Type B pancreatic cell (in vitro differentiated cells): ENCODE results near the gene SNX19. TPM values are rescaled to one million over a fixed set of nuclear protein-coding genes. Genes with fewer than 3 reads are reported as not detected.
"Not testable (repeated sequence)": the region's sequence is repeated elsewhere in the genome, so short reads cannot be mapped to it uniquely, and the experiment has no call there.

ENCODE experiments used
- DNase-seq: peaks from one replicate; pipeline ENCODE4 v3.0.0; 2021; ENCODE audit warnings: mixed read lengths; ENCODE audit not compliant: unreplicated experiment; ENCODE audit errors: extremely low spot score
- H3K27ac Mint-ChIP-seq: 2 replicates; pipeline ENCODE4 v1.8.0; 2021; ENCODE audit warnings: mild to moderate bottlenecking, mixed read lengths
- H3K27me3 Mint-ChIP-seq: 2 replicates; pipeline ENCODE4 v1.8.0; 2021; ENCODE audit warnings: mixed read lengths
- H3K36me3 Mint-ChIP-seq: 2 replicates; pipeline ENCODE4 v1.8.0; 2021; ENCODE audit warnings: mixed read lengths
- H3K4me1 Mint-ChIP-seq: one replicate; pipeline ENCODE4 v1.8.0; 2021; ENCODE audit warnings: mixed read lengths; ENCODE audit not compliant: unreplicated experiment
- H3K4me3 Mint-ChIP-seq: 2 replicates; pipeline ENCODE4 v1.8.0; 2021; ENCODE audit warnings: mild to moderate bottlenecking, mixed read lengths
- H3K9me3 Mint-ChIP-seq: 2 replicates; pipeline ENCODE4 v1.8.0; 2021; ENCODE audit warnings: mixed read lengths
- CTCF ChIP-seq: fragments of 200-600 bp; sonication (generic); conservative IDR thresholded peaks from 2 replicates; pipeline ENCODE4 v1.5.0; 2021; ENCODE audit warnings: antibody characterized with exemption, mild to moderate bottlenecking
- total RNA-seq: library from RNA; stranded (reverse); gene quantifications from 2 replicates; pipeline ENCODE4 v1.2.1, GENCODE V29; 2021; ENCODE audit warnings: low replicate concordance

The SNX19 gene
- total RNA-seq, 1 donor from 2014 or later = 48.0 TPM

- H3K27ac Mint-ChIP-seq = no peak overlapping the region
- no peaks in the 10 kb centered on the region for H3K9me3 Mint-ChIP-seq
- no peak for DNase-seq
- H3K4me3 Mint-ChIP-seq = no peak overlapping the region
- peaks cover 6% of the 10 kb centered on the region for H3K27me3 Mint-ChIP-seq
- TF ChIP-seq CTCF = no peak
- H3K36me3 Mint-ChIP-seq = no peaks in the 10 kb centered on the region
- no peaks in the 10 kb centered on the region for H3K4me1 Mint-ChIP-seq
These were observed 30.8 kb upstream of the SNX19 start for GRCh38 chr11:130947058-130947457.

GRCh38 chr11:130945896-130946295 is 29.6 kb upstream of the SNX19 start:
- peaks cover 6% of the 10 kb centered on the region for H3K27me3 Mint-ChIP-seq
- no peaks in the 10 kb centered on the region for H3K4me1 Mint-ChIP-seq
- DNase-seq = no peak
- H3K4me3 Mint-ChIP-seq = no peak overlapping the region
- TF ChIP-seq CTCF = no peak
- no peaks in the 10 kb centered on the region for H3K9me3 Mint-ChIP-seq
- no peak overlapping the region for H3K27ac Mint-ChIP-seq
- H3K36me3 Mint-ChIP-seq = no peaks in the 10 kb centered on the region

- Mint-ChIP-seq H3K27ac (no peak overlapping the region), H3K9me3 (no peaks in the 10 kb centered on the region), H3K4me1 (no peaks in the 10 kb centered on the region), H3K36me3 (no peaks in the 10 kb centered on the region), H3K4me3 (no peak overlapping the region), H3K27me3 (peaks cover 6% of the 10 kb centered on the region)
- TF ChIP-seq CTCF = no peak
- DNase-seq = no peak
These were observed 24.4 kb upstream of the SNX19 start for GRCh38 chr11:130940706-130941105.

- Mint-ChIP-seq H3K4me3 (no peak overlapping the region), H3K36me3 (no peaks in the 10 kb centered on the region), H3K27me3 (peaks cover 6% of the 10 kb centered on the region), H3K9me3 (no peaks in the 10 kb centered on the region), H3K27ac (no peak overlapping the region), H3K4me1 (no peaks in the 10 kb centered on the region)
- TF ChIP-seq CTCF = no peak
- no peak for DNase-seq
These were observed 20.8 kb upstream of the SNX19 start for GRCh38 chr11:130937051-130937450.

- peaks cover 5% of the 10 kb centered on the region for H3K27me3 Mint-ChIP-seq
- no peak for TF ChIP-seq CTCF
- H3K4me1 Mint-ChIP-seq = no peaks in the 10 kb centered on the region
- H3K4me3 Mint-ChIP-seq = no peak overlapping the region
- H3K36me3 Mint-ChIP-seq = no peaks in the 10 kb centered on the region
- H3K27ac Mint-ChIP-seq = no peak overlapping the region
- no peaks in the 10 kb centered on the region for H3K9me3 Mint-ChIP-seq
- DNase-seq = no peak
These were observed 15.9 kb upstream of the SNX19 start for GRCh38 chr11:130932086-130932712.

- Mint-ChIP-seq H3K9me3 (no peaks in the 10 kb centered on the region), H3K4me3 (no peak overlapping the region), H3K36me3 (no peaks in the 10 kb centered on the region), H3K27ac (no peak overlapping the region), H3K4me1 (no peaks in the 10 kb centered on the region), H3K27me3 (peaks cover 28% of the 10 kb centered on the region)
- no peak for DNase-seq
- TF ChIP-seq CTCF = no peak
These were observed 8.5 kb upstream of the SNX19 start for GRCh38 chr11:130924750-130925149.

GRCh38 chr11:130920612-130921011 is 4.3 kb upstream of the SNX19 start:
- not testable (repeated sequence) for DNase-seq, H3K4me3 Mint-ChIP-seq, H3K4me1 Mint-ChIP-seq, H3K9me3 Mint-ChIP-seq, H3K36me3 Mint-ChIP-seq, H3K27ac Mint-ChIP-seq
- H3K27me3 Mint-ChIP-seq = peaks cover 45% of the 10 kb centered on the region
